NCI-H524 treated with DMSO at 0.1 percent for 48 hours (cell line): ENCODE data around the gene CAMTA1.

Experiments
- DNase-seq: peaks from one replicate; lab custom pipeline; 2025; lab: John Stamatoyannopoulos, UW

CAMTA1 gene

GRCh38 chr1:7613851-7614205, 828.6 kb downstream of the CAMTA1 start:
- DNase-seq: no peak

- DNase-seq: no peak
Observed at GRCh38 chr1:7614576-7615074, 829.4 kb downstream of the CAMTA1 start.

- DNase-seq: no peak
Observed at GRCh38 chr1:7615138-7615537, 829.9 kb downstream of the CAMTA1 start.

GRCh38 chr1:7616076-7616832, 831.0 kb downstream of the CAMTA1 start:
- no peak for DNase-seq

GRCh38 chr1:7616953-7617352, 831.7 kb downstream of the CAMTA1 start:
- no peak for DNase-seq

- no peak for DNase-seq
Observed at GRCh38 chr1:7617826-7618225, 832.6 kb downstream of the CAMTA1 start.

- no peak for DNase-seq
Observed at GRCh38 chr1:7620196-7620595, 834.9 kb downstream of the CAMTA1 start.

GRCh38 chr1:7621334-7622219, 836.3 kb downstream of the CAMTA1 start:
- DNase-seq: no peak

GRCh38 chr1:7623842-7624241, 838.6 kb downstream of the CAMTA1 start:
- no peak for DNase-seq

- DNase-seq: no peak
Observed at GRCh38 chr1:7624791-7625355, 839.6 kb downstream of the CAMTA1 start.

- no peak for DNase-seq
Observed at GRCh38 chr1:7625401-7625800, 840.1 kb downstream of the CAMTA1 start.

- no peak for DNase-seq
Observed at GRCh38 chr1:7628273-7628672, 843.0 kb downstream of the CAMTA1 start.

GRCh38 chr1:7629011-7629410, 843.8 kb downstream of the CAMTA1 start:
- no peak for DNase-seq

- DNase-seq: no peak
Observed at GRCh38 chr1:7629465-7630195, 844.4 kb downstream of the CAMTA1 start.

GRCh38 chr1:7630378-7630777, 845.1 kb downstream of the CAMTA1 start:
- no peak for DNase-seq

- no peak for DNase-seq
Observed at GRCh38 chr1:7632176-7632575, 846.9 kb downstream of the CAMTA1 start.

- no peak for DNase-seq
Observed at GRCh38 chr1:7632681-7633080, 847.4 kb downstream of the CAMTA1 start.

- no peak for DNase-seq
Observed at GRCh38 chr1:7633506-7634245, 848.4 kb downstream of the CAMTA1 start.

GRCh38 chr1:7634546-7635240, 849.4 kb downstream of the CAMTA1 start:
- DNase-seq: no peak

GRCh38 chr1:7636795-7637526, 851.7 kb downstream of the CAMTA1 start:
- DNase-seq: no peak
